ENCODE measurements around the gene C9orf72. TPM values are rescaled to one million over a fixed set of nuclear protein-coding genes. Genes with fewer than 3 reads are reported as not detected.

Gene C9orf72
- total RNA-seq, 3 donors from 2014 or later (not counting 1 experiment from before 2014, with no cell fraction given) = 12.5 to 19.0 (median 16.8) TPM

DNA sequence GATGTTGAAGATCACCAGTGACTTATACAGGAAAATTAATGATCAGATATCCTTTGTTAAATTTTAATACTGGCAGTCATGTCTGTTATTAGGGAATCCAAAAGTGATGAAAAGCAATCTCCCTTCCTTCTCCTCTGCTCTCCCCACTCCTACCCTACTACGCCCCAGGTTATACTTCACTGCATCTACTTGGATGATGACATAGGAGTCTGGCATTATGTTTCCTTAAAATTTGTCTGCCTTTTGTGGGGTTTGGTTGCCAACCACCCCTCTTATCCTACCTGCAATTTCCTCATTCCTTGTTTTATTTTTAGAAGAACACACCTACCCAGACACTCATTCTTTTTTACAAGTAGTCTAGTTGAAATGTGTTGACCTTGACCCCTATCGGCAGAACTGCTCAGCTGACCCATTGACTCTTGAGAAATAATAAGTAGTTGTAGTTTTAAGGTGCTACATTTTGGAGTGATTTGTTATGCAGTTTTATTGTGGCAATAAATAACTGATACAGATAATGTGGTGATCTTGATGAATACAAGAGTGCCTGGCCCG lies 38.5 kb downstream of the C9orf72 start:
- no peak overlapping the region for H3K27ac ChIP-seq (ENCODE audit: low read length)
- H3K27me3 ChIP-seq (ENCODE audit: control insufficient read depth, insufficient read depth, low read length) = no peaks in the 10 kb centered on the region
- peaks cover 3% of the 10 kb centered on the region for H3K4me1 ChIP-seq (ENCODE audit: control insufficient read depth, insufficient read depth, low read length)
- H3K27ac Mint-ChIP-seq = no peak overlapping the region
- 95% methylated on average over 3 of the region's 3 CpGs for WGBS (ENCODE audit: insufficient coverage)
- H3K27me3 Mint-ChIP-seq (ENCODE audit: low read depth in 2 of 2) = no peaks in the 10 kb centered on the region
- no peak overlapping the region for H3K4me3 Mint-ChIP-seq
- DNase-seq (no peak), ATAC-seq (no peak)
- TF ChIP-seq, protein P1, sequence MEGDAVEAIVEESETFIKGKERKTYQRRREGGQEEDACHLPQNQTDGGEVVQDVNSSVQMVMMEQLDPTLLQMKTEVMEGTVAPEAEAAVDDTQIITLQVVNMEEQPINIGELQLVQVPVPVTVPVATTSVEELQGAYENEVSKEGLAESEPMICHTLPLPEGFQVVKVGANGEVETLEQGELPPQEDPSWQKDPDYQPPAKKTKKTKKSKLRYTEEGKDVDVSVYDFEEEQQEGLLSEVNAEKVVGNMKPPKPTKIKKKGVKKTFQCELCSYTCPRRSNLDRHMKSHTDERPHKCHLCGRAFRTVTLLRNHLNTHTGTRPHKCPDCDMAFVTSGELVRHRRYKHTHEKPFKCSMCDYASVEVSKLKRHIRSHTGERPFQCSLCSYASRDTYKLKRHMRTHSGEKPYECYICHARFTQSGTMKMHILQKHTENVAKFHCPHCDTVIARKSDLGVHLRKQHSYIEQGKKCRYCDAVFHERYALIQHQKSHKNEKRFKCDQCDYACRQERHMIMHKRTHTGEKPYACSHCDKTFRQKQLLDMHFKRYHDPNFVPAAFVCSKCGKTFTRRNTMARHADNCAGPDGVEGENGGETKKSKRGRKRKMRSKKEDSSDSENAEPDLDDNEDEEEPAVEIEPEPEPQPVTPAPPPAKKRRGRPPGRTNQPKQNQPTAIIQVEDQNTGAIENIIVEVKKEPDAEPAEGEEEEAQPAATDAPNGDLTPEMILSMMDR (IDR thresholded peaks at IDR 0.05) = no peak
- H3K4me3 ChIP-seq (ENCODE audit: low read length) = no peak overlapping the region
- no peaks in the 10 kb centered on the region for H3K36me3 Mint-ChIP-seq
- H3K9me3 Mint-ChIP-seq = no peaks in the 10 kb centered on the region
- intact Hi-C loops (cut with micrococcal nuclease) = loop anchor here (10.0 kb wide), 1 partner anchor 500 kb away; no protein-coding TSS in a partner anchor
- H3K36me3 ChIP-seq (ENCODE audit: control insufficient read depth, insufficient read depth, low read length) = no peaks in the 10 kb centered on the region
- no peaks in the 10 kb centered on the region for H3K9me3 ChIP-seq (ENCODE audit: control insufficient read depth, insufficient read depth, low read length)
- no peaks in the 10 kb centered on the region for H3K4me1 Mint-ChIP-seq

DNA sequence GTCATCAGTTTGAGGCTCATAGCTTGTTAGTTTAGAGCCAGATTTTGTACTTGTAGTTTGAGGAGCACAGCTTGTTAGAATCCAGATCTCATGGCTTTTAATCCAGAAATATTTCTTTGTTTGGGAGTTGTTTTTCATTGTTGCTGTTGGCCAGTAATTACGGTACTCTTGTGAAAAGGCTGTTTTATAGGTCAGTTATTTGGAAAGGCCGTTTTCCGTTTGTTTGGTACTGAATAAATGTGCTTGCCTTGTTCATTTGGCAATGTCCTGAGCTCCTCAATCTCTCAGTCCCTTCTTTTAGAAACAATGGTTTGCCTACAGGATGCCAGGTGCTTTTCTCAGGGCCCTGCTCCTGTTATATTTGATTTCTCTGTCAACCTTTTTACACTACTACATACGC lies 39.1 kb downstream of the C9orf72 start:
- intact Hi-C loops (cut with micrococcal nuclease) = loop anchor here (10.0 kb wide), 1 partner anchor 499 kb away; no protein-coding TSS in a partner anchor

DNA sequence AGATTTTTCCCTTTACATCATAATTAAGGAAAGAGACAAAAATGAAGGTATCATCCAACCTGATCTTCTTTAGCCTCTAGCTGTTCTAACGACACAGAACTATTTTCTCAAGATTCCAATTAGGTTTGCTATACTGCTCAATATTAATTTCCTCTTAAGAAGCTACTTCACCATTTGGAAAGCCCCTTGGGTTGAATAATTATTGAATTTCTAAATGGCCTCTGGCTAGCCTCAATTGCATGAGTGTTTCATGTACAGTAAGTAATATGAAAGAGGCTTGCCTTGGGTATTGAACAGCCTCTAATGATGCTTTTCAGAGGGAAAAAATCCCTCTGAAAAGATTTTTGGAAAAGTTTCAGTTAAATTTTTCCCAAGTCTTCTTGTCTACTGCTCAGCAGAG lies 40.0 kb downstream of the C9orf72 start:
- Histone ChIP-seq H3K9me3 (ENCODE audit: control insufficient read depth, insufficient read depth, low read length) (no peaks in the 10 kb centered on the region), H3K27me3 (ENCODE audit: control insufficient read depth, insufficient read depth, low read length) (peaks cover 3% of the 10 kb centered on the region), H3K36me3 (ENCODE audit: control insufficient read depth, insufficient read depth, low read length) (no peaks in the 10 kb centered on the region), H3K27ac (ENCODE audit: low read length) (no peak overlapping the region), H3K4me1 (ENCODE audit: control insufficient read depth, insufficient read depth, low read length) (peaks cover 13% of the 10 kb centered on the region), H3K4me3 (ENCODE audit: low read length) (no peak overlapping the region)
- no peak for ATAC-seq
- intact Hi-C loops (cut with micrococcal nuclease) = loop anchor here (10.0 kb wide), 1 partner anchor 499 kb away; no protein-coding TSS in a partner anchor
- DNase-seq = no peak
- H3K4me3 Mint-ChIP-seq = no peak overlapping the region
- H3K27me3 Mint-ChIP-seq (ENCODE audit: low read depth in 2 of 2) = no peaks in the 10 kb centered on the region
- no peaks in the 10 kb centered on the region for H3K9me3 Mint-ChIP-seq
- no peak overlapping the region for H3K27ac Mint-ChIP-seq
- TF ChIP-seq, protein P1 (IDR thresholded peaks at IDR 0.05) = no peak
- peaks cover 0 to 8% of the 10 kb centered on the region in 2 donors for H3K4me1 Mint-ChIP-seq
- WGBS (ENCODE audit: insufficient coverage) = 83% methylated on average over 1 of the region's 1 CpG
- H3K36me3 Mint-ChIP-seq = no peaks in the 10 kb centered on the region

More for the DNA sequence above, 39.1 kb downstream of the C9orf72 start:
- Histone ChIP-seq H3K27me3 (ENCODE audit: control insufficient read depth, insufficient read depth, low read length) (no peaks in the 10 kb centered on the region), H3K27ac (ENCODE audit: low read length) (no peak overlapping the region), H3K36me3 (ENCODE audit: control insufficient read depth, insufficient read depth, low read length) (no peaks in the 10 kb centered on the region), H3K9me3 (ENCODE audit: control insufficient read depth, insufficient read depth, low read length) (no peaks in the 10 kb centered on the region), H3K4me1 (ENCODE audit: control insufficient read depth, insufficient read depth, low read length) (peaks cover 4% of the 10 kb centered on the region), H3K4me3 (ENCODE audit: low read length) (no peak overlapping the region)
- Mint-ChIP-seq H3K9me3 (no peaks in the 10 kb centered on the region), H3K4me1 (no peaks in the 10 kb centered on the region), H3K4me3 (no peak overlapping the region), H3K27me3 (ENCODE audit: low read depth in 2 of 2) (no peaks in the 10 kb centered on the region), H3K36me3 (no peaks in the 10 kb centered on the region), H3K27ac (no peak overlapping the region)
- 81% methylated on average over 3 of the region's 4 CpGs for WGBS (ENCODE audit: insufficient coverage)
- TF ChIP-seq, protein P1 (IDR thresholded peaks at IDR 0.05) = no peak
- DNase-seq (no peak), ATAC-seq (no peak)

DNA sequence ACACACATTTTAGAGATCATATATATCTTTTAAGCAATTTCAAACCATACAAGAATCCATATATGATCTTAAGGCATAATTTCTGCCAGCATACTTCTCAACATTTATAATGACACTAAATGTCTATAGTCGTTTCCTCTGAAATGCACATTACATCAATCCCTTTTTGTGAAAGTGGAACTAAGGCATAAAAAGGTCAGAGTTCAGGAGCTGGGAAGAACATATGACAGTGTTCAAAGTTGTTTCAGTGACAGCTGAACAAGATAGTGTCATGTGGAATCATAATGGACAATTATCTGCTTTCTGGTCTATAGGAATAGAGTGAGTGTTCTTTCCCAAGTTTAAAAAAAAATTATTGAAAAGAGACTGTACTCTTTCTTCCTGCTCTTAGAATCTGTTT lies 41.2 kb downstream of the C9orf72 start:
- H3K9me3 Mint-ChIP-seq = no peaks in the 10 kb centered on the region
- no peak overlapping the region for H3K4me3 Mint-ChIP-seq
- peaks cover 4 to 8% of the 10 kb centered on the region in 2 donors for H3K27me3 Mint-ChIP-seq (ENCODE audit: low read depth in 2 of 2)
- H3K9me3 ChIP-seq (ENCODE audit: control insufficient read depth, insufficient read depth, low read length) = no peaks in the 10 kb centered on the region
- H3K4me1 ChIP-seq (ENCODE audit: control insufficient read depth, insufficient read depth, low read length) = peaks cover 20% of the 10 kb centered on the region
- no peaks in the 10 kb centered on the region for H3K36me3 ChIP-seq (ENCODE audit: control insufficient read depth, insufficient read depth, low read length)
- peaks cover 5% of the 10 kb centered on the region for H3K27me3 ChIP-seq (ENCODE audit: control insufficient read depth, insufficient read depth, low read length)
- no peak overlapping the region for H3K27ac ChIP-seq (ENCODE audit: low read length)
- H3K4me1 Mint-ChIP-seq = peaks cover 0 to 12% of the 10 kb centered on the region in 2 donors
- no peak overlapping the region for H3K27ac Mint-ChIP-seq
- TF ChIP-seq, protein P1 (IDR thresholded peaks at IDR 0.05) = no peak
- ATAC-seq = no peak
- no peaks in the 10 kb centered on the region for H3K36me3 Mint-ChIP-seq
- intact Hi-C loops (cut with micrococcal nuclease) = loop anchor here (10.0 kb wide), 1 partner anchor 497 kb away; no protein-coding TSS in a partner anchor
- no peak overlapping the region for H3K4me3 ChIP-seq (ENCODE audit: low read length)
- no CpG with 5 or more reads among the region's 1 CpG for WGBS (ENCODE audit: insufficient coverage)
- no peak for DNase-seq
